ENCODE measurements around the gene AMPD2.
"Not testable (repeated sequence)": the region's sequence is repeated elsewhere in the genome, so short reads cannot be mapped to it uniquely, and the experiment has no call there.

AMPD2 gene

GRCh38 chr1:109655615-109656519, 36.2 kb downstream of the AMPD2 start, which contains the start of gene GSTM4:
Gene GSTM4 (plus strand): TSS chr1:109656099. CDS start chr1:109656390, 291 bp downstream.
- DNase-seq, result peak; percentile 60

GRCh38 chr1:109657395-109657794, 37.8 kb downstream of the AMPD2 start:
- no peak for DNase-seq

GRCh38 chr1:109657970-109658369, 38.3 kb downstream of the AMPD2 start:
- no peak for DNase-seq

GRCh38 chr1:109658533-109659042, 39.0 kb downstream of the AMPD2 start:
- DNase-seq, result no peak

- DNase-seq, result no peak
Observed at GRCh38 chr1:109659145-109659544, 39.5 kb downstream of the AMPD2 start.

- no peak for DNase-seq
Observed at GRCh38 chr1:109659997-109660690, 40.5 kb downstream of the AMPD2 start.

- not testable (repeated sequence) for DNase-seq
Observed at GRCh38 chr1:109660691-109661026, 41.0 kb downstream of the AMPD2 start.

GRCh38 chr1:109661391-109661790, 41.8 kb downstream of the AMPD2 start:
- no peak for DNase-seq

GRCh38 chr1:109664671-109665070, 45.0 kb downstream of the AMPD2 start:
- no peak for DNase-seq

GRCh38 chr1:109667452-109668122, 48.0 kb downstream of the AMPD2 start, which contains the start of gene GSTM2:
Gene GSTM2 (plus strand): TSS chr1:109668057. CDS start chr1:109668116, 59 bp downstream.
- peak; percentile 83 for DNase-seq

GRCh38 chr1:109668123-109668775, 48.6 kb downstream of the AMPD2 start:
- no peak for DNase-seq

- DNase-seq, result no peak
Observed at GRCh38 chr1:109669246-109669948, 49.8 kb downstream of the AMPD2 start.

- not testable (repeated sequence) for DNase-seq
Observed at GRCh38 chr1:109669949-109670302, 50.3 kb downstream of the AMPD2 start.

GRCh38 chr1:109671067-109671466, 51.4 kb downstream of the AMPD2 start:
- DNase-seq, result no peak

- not testable (repeated sequence) for DNase-seq
Observed at GRCh38 chr1:109673861-109674260, 54.2 kb downstream of the AMPD2 start.

GRCh38 chr1:109676683-109677381, 57.2 kb downstream of the AMPD2 start:
- DNase-seq, result not testable (repeated sequence)

- no peak for DNase-seq
Observed at GRCh38 chr1:109677459-109677858, 57.8 kb downstream of the AMPD2 start.

GRCh38 chr1:109678637-109679036, 59.0 kb downstream of the AMPD2 start:
- DNase-seq, result not testable (repeated sequence)

All from NCI-H2227 treated with DMSO at 0.1 percent for 48 hours (cell line).